ENCODE measurements around the gene HTR6. TPM values are rescaled to one million over a fixed set of nuclear protein-coding genes. Genes with fewer than 3 reads are reported as not detected.

The HTR6 gene
- total RNA-seq, 1 experiment from 2014 or later = not detected

DNA sequence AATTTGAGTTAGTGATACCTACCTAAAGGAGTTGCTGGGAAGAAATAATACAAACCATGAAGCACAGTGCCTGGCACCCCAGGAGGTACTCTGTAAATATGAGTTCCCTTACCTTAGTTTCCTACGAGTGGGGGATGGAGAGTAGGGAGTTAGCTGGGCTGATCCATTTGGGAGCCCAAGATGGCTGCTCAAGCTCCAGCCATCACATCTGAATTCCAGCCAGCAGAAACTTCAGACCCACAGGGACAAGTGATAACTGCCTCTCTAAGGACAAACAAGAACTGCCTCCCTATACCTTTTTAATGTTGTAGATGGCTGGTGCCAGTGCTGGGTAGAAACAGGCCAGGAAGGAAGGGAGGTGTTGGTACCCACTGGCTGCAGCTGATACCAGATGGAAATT is 22.7 kb downstream of the HTR6 start:
- no peak for DNase-seq (ENCODE audit: low read depth)

DNA sequence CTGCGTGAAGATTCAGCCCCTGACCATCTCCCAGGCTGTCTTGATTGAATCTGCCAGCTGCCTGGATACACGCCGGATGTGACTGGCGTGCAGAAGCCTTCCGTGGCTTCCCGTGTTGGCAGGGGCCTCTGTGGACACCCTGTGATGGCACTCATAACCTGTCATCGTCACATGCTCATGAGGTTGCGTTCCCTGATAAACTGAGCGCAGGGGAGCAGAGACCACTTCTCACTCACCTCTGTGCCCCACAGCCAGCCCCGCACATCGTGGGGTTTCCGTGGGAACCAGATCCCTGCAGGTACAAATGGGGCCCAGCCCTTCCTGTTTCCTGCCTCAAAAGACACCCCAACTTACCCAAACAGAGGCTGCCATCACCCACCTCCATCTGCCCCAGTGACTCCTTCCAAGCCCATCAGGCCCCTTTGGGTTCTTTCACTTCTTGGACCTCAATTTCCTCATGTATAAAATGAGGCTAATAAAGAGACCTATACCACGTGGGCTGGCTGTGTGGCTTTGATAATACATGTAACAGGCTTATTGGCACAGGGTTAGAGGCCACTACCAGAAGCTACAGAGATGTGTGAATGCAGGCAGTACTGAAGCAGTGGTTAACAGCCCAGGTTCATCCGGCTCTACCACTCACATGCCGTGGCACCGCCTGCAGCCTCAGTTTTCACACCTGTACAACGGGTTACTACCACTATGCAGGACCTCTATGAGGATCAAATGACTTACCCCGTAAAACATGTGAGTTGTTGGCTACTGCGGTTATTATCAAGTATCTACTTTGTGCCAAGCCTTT is 23.6 kb downstream of the HTR6 start:
- no peak for DNase-seq (ENCODE audit: low read depth)

DNA sequence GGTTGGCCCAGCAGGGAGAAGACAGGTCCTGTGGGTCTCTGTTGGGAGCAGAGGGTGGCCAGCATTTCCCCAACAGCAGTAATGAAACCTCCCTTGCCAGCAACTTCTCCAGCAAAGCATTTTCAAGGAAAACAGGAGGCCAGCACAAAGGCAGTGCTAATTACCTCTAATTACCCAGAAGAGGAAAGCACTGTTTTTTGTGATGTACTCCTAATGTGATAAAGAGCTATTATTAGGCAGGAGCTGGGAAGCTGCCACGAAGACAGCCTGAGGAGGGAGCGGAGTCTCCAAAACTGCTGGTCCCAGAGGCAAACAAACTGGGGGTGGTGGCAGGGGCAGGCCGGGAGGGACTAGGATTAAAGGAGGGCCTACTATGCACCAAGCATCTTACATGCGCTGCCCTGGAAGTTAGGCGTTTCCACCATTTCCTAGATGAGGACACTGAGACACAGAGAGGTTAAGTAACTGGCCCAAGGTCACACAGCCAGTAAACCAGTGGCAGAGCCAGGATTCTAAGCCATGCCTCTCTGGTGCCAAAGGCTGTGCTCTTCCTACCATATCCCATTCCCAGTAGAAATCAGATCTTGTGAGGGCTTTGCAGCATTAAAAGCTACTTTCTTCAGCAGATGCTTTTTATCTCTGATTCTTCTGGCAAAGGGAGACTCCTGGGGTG is 24.5 kb downstream of the HTR6 start:
- DNase-seq (ENCODE audit: low read depth) = no peak

DNA sequence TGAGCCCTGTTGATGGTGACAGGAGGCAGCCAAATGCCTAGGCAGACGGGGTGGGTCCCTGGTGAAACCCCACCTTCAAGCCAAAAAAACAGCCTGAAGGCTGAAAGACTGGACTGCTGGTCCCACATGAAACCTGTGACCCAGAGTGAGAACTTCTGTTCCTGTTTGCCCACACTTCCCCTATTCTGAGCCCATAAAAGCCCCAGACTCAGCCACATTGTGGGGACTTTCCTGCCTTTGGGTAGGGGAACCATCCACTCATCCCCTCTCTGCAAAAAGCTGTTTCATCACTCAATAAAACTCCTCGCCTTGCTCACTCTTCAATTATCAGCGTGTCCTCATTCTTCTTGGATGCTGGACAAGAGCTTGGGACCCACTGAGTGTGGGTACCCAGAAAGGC is 25.2 kb downstream of the HTR6 start:
- DNase-seq (ENCODE audit: low read depth) = no peak

DNA sequence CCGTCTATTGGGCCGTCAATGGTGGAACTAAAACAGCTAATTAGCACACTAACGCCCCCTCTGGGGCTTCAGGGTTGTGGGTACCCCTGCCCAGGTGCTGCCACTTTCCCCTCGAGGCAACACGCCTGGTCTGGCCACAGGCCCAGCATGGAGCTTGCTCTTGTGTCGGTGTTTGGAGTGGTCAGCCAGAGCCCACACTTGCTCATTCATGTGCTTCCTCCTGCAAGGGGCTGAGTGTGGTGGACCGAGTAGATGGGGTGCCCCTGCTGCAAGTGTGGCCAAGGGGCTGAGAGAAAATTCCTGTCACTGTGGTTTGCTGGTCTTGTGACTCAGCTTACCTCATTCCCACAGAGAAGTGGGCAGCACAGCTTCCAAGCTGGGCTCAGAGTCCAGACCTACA is 25.7 kb downstream of the HTR6 start:
- DNase-seq (ENCODE audit: low read depth) = no peak

DNA sequence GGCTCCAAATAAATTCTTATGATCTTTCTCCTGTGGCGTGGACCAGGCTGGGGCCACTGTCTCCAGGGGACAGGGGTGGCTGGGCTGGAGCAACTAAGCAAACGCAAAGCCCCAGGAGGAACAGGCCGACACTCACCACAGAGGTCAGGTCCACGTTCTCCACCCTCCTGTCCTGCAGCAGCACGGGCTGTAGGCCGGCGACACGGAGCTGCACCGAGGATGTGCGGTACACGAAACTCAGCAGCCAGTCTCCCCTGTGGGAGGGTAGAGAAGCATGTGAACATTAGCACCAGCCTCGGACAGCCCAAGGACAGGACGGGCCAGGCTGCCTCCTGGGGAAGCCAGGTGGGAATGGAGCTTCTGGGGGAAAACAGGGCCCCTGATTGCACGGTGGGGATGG is 29.6 kb downstream of the HTR6 start:
- no peak for DNase-seq (ENCODE audit: low read depth)

DNA sequence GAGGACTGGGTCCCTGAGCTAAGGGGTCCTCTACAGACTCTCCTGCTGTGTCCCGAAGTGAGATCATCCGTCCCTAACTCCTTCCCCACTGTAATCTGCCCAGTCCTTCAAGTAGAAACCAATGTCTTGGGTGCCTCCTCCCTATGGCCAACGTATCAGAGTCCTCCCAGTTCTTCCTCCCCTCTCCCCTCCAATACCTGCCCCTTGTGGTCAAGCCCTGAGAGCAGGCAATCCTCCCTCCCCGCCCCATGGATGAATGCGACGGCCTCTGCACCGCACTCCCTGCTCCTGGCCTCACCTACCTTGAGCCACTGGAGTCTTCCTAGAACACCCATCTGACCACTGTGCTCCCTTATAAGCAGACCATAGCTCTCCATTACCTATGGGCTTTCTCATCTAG is 31.1 kb downstream of the HTR6 start:
- DNase-seq (ENCODE audit: low read depth) = no peak

DNA sequence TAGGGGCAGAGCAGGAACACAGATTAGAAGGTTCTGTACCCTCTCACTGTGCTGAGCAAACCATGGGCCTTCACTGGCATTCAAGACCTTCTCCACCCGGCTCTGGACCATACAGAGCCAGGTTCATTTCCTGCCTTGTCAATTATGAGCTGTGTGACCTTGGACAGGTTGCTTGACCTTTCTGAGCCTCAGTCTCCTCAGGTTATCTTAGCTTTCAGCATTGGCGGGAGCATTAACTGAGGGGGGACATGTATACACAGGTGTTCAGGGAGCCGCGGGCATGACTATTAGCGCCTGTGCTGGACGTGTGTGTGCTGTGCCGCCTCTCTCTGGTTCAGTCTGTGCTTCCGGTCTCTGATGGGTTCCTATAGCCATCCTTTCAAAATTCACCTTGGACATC is 32.1 kb downstream of the HTR6 start:
- no peak for DNase-seq (ENCODE audit: low read depth)

DNA sequence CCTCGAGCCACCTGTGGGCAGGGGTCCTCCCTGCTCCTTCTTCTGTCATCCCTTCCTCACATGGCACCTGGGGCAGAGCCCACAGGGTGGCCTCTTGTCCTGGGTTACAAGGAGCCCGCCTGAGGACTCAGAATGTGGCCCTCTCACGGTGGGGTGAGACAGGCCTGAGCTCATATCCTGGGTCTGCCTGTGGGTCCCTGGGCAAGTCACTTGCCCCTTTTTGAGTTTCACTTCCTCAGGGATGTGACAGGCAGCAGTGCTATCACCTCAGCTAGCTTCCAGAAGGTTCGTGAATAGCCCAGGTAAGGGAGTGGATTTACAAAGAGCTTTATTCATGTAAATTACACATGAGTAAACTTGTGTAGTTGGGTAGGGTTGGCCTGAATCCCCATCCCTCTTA is 33.5 kb downstream of the HTR6 start:
- no peak for DNase-seq (ENCODE audit: low read depth)

DNA sequence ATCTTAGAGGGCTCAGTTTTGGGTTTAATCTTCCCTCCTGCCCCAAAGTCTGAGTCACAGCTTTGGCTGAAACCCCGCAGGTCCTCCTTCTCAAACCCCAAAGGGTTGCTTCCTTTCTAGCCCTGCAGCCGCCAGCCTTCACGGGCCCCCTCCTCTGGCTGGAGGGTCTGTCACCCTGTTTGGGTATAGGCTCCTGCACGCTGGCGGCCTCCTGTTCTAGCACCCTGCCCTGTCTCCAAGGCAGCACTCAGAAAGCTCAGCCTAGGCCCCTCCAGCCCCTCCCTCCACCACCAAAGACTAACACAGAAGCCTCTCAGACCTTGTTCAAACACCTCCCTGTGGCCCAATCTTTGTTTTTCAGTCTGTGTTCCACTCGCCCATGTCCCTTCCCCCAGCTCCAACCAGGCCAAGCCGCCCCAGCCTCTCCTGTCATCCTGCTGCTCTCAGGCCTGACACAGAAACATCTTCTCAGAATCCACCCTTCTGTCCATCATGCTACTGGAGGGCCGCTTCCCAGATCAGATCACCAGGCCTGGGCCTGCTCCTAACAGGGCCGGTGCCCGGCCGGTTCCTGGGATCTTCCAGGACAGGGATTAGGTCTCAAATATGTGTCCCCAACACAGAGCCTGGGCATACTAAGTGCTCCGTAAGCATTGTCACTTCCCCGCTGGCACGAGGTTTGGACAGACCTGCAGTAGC is 35.6 kb downstream of the HTR6 start:
- no peak for DNase-seq (ENCODE audit: low read depth)

DNA sequence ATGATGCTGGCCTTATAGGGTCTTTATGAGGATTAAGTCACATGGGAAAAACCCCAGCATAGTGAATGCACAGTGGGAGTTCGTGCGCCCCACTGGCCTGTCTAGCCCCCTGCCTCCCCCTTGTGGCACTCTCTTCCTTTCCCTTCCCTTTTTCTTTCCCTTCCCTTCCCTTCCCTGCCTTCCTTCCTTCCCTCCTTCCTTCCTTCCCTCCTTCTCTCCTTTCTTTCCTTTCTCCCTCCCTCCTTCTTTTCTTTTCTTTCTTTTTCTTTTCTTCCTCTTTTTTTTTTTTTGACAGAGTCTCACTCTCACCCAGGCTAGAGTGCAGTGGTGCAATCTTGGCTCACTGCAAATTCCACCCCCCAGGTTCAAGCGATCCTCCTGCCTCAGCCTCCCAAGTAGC is 38.6 kb downstream of the HTR6 start:
- no peak for DNase-seq (ENCODE audit: low read depth)

DNA sequence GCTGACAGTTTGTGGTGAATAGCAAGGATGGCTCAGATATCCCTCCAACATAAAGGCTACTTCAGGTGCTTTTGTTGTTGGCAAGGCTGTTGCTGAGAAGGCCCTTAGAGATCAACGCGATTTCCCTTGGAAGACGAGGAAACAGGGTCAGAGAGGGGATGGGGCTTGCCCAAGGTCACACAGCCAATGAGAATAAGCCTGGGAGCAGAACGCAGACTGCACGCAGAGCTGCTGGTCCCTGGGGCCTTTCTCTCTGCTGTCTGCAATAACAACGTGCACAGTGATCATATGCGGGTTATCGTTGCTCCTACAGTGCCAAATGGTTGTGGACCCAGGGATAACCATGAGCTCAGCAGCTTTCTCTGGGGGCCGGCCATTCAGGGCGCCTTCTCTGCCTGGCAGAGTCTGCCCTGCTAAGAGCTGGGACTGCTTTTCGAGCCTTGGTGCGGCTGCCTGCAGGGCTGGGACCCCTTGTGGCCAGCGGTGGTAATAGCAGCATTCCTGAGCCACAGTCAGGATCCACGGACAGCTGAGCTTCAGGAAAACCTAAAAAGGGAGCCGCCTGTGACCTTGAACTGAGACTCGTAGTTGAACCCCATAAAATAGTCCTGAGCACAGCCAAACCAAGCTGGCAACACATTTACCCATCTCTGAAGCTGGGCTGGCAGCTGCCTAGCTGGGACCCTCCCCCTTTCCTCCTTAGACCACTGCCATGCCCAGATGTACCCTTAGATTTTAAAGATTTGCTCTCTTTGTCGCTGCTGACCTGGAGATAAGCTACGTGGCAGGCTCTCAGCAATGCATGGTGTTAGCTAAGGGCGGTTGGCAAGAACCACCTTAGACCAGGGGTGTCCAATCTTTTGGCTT is 39.8 kb downstream of the HTR6 start:
- DNase-seq (ENCODE audit: low read depth) = peak; percentile 56

DNA sequence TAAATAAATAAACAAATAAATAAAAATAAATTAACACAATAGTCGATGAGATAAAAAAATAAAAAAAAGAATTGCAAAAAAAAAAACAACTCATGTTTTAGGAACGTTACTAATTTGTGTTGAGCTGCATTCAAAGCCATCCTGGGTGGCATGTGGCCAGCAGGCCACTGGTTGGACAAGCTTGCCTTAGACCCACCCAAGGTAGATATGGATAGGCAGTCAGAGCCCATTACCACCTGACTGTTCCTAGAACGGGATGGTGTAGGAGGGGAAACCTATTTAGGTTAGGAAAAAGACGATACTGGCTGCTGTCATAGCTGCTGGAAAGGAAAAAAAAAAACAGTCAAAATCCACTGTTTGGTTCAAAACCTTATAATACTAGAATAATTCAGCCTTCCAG is 40.8 kb downstream of the HTR6 start:
- no peak for DNase-seq (ENCODE audit: low read depth)

DNA sequence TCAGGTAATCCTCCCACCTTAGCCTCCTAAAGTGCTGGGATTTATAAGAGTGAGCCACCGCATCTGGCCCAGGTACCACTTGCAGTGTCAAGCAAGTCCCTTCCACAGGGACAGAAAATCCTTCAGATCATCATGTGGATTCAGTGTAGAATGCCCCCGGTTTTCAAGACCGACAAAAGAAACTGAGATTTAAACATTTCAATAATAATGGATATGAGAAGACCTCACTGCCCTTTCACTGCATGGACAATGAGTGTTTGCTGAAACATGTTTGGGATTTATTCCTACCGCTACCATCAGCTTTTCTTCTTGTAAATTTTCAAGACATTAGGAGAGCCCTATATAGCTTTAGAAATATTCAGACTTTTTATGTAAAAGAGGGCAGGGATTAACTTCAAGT is 41.5 kb downstream of the HTR6 start:
- no peak for DNase-seq (ENCODE audit: low read depth)

DNA sequence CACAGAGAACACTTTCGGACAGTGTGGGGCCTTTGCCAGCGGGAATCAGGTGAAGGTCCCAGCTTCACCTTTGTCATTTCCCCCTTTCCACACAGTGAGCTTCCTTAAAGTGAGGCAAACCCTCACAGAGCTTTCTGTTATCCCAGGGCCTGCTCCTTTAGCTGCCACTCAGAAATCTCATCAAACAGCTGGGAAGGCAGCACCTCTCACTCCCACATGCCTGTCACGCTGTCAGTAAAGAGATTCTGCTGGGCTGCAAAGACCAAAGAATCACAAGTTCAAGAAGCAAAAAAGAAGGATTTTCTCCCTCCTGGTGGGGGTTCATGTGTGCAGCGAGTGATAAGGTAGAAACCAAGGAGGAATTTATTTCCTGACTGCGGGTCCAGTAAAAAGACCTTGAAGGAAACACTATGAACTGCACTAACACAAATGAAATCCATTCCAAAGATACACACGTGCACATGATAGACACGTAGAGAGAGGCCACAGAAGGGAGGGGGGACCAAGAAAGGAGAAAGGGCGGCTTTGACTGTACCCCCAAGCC is 44.0 kb downstream of the HTR6 start:
- no peak for DNase-seq (ENCODE audit: low read depth)

DNA sequence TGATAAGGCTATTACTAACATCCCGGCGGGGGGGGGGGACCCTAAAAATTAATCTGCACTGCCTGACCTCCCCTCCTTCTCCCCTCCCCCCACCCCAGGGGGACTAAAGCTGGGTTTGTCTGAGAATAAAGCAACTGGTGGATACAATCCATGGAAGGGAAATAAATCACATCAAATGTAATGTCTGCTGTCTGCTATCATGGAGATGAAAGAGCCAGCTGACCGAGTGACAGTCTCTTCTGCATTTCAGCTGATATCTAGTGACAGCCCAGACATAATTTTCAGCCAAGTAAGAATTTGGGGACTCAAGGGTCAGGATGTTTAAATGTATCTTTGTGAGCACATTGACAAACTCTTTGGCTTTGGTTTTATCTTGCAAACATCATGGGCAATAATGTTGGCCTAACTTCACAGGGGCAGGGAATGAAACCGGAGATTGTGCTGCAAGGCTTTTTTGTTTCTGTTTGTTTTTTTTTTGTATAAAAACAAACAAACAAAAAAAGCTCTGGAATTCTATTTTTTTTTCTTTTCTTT is 44.7 kb downstream of the HTR6 start:
- no peak for DNase-seq (ENCODE audit: low read depth)

DNA sequence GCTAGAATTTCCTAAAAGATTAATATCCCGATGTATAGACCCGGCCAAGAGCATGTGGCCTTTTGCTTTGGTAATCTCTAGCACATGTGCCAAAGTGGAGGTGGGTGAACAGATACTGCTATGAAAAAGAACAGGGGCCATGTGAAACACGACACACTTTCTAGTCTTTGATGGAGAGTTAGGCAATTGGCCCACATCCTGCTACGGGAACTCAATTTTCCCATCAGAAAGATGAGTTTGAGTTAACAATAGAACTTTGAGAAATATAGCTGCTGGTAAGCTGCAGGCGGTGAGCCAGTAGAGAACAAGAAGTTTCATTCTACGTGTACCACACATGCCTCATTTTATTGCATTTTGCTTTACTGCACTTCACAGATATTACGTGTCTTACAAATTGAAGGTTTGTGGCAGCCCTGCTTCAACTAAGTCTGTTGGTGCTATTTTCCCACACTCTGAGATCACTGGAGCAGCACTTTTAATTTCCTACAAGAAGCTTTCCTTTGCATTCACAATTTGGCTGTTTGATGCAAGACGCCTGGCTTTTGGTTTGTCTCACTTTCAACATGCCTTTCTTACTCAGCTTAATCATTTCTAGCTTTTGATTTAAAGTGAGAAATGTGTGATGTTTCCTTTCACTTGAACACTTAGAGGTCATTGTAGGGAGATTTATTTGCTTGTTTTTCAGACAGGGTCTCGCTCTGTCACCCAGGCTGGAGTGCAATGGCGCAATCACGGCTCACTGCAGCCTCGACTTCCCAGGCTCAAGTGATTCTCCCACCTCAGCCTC is 46.3 kb downstream of the HTR6 start:
- no peak for DNase-seq (ENCODE audit: low read depth)

DNA sequence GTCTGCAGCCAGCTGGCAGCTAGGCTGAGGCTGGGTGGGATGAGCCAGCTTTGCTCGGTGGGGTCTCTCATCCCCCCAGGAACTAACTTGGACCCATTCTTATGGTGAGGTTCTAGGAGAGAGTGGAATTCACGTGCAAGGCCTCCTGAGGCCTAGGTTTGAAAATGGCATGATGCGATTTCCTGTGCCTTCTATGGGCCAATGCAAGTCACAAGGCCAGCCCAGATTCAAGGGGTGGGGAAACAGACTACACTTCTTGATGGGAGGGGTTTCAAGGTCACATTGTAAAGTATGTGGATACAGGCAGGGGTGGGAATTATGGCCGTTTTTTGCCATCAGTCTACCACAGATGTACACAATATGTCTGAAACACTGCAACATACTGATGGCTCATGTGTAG is 48.3 kb downstream of the HTR6 start:
- no peak for DNase-seq (ENCODE audit: low read depth)

DNA sequence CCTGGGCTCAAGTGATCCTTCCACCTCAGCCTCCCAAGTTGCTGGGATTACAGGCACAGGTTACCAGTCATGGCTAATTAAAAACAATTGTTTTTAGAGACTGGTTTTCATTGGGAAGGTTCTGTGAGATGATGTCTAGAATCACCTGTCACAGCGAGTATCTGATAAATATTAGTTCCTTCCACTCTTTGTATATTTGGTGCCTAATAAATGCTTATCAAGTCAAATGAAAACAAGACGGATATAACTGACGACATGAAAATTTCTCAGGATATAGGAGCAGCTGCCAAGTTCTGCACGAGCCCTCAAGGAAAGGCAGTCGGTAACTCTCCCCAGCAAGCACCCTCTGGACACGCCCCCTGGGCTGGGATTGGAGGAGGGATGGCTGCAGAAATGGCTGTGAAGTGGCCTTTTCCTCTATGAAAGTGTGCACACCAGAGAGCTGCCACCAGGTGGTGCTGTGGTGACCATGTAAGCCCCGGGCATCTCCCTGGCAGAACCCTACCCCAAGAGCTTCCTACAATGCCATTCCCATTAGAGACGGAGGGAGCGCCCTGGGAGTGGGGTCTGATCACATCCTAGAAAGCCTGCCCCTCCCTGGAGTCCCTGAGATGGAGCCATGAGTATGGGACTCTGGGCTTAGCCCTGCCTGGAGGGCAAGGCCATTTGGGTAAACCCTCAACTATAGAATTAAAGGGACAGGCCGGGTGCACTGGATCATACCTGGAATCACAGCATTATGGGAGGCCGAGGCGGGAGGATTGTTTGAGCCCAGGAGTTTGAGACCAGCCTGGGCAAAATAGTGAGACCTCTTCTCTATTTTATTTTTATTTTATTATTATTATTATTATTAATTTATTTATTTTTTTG is 50.9 kb downstream of the HTR6 start:
- peak; percentile 95 for DNase-seq (ENCODE audit: low read depth)
